GM12878 (cell line): Measurements from ENCODE around the gene SPPL2B. TPM values are rescaled to one million over a fixed set of nuclear protein-coding genes. Genes with fewer than 3 reads are reported as not detected.

Experiments used
- ATAC-seq: fragments of 200-7000 bp; cut with Tn5 transposase; 3 replicates; pipeline ENCODE4 v1.9.1; 2020; ENCODE audit warnings: mild to moderate bottlenecking, moderate library complexity
- BruUV-seq: library from RNA; stranded (reverse); fragments of 400-500 nt; replicated peaks from 2 replicates; lab custom pipeline; 2021; lab: Mats Ljungman, UMichigan
- CTCF ChIA-PET: fragments of 300-600 bp; sonication (Branson Sonifier 250); formaldehyde crosslinking; extraction: SDS; loops from one replicate; lab custom pipeline; 2021; ENCODE audit warnings: inconsistent platforms; lab: Yijun Ruan, JAX
- POLR2A ChIA-PET: fragments of 350-600 bp; formaldehyde crosslinking; extraction: SDS; loops from one replicate; lab custom pipeline; 2021; ENCODE audit warnings: inconsistent platforms; lab: Charles Lee
- RAD21 ChIA-PET: fragments of 300-600 bp; sonication (Branson Sonifier 250); formaldehyde crosslinking; loops from one replicate; lab custom pipeline; 2023; ENCODE audit warnings: antibody characterized with exemption; ENCODE audit not compliant: unreplicated experiment; lab: Charles Lee
- SMC1A ChIA-PET: fragments of 300-600 bp; sonication (Branson Sonifier 250); formaldehyde crosslinking; loops from one replicate; lab custom pipeline; 2023; ENCODE audit not compliant: unreplicated experiment, uncharacterized antibody; lab: Charles Lee
- DNase-seq: peaks from one replicate; pipeline ENCODE4 v3.0.0-alpha.2; 2011; ENCODE audit warnings: low read depth, low spot score
- FAIRE-seq: peaks from 3 replicates; lab custom pipeline; 2011; peaks lifted over from hg19 to GRCh38; lab: Jason Lieb, UNC
- H2AFZ ChIP-seq: 2 replicates; pipeline ENCODE4 v1.6.0; 2011; ENCODE audit warnings: low read depth, low read length, control low read depth; ENCODE audit not compliant: control insufficient read depth
- H3K27ac ChIP-seq: 2 replicates; pipeline ENCODE4 v1.5.1; 2011; ENCODE audit warnings: control low read depth; ENCODE audit not compliant: control insufficient read depth, insufficient read depth
- H3K27me3 ChIP-seq, 2 experiments: replicated peaks in 1 of 2; 2 replicates each; pipeline versions ENCODE4 v1.6.0 to v1.6.1; 2011; ENCODE audit warnings: low read length in 1 of 2; ENCODE audit not compliant: control insufficient read depth in 2 of 2, insufficient read depth in 2 of 2
- H3K36me3 ChIP-seq, 2 experiments: 2 replicates each; pipeline ENCODE4 v1.5.1; 2011; ENCODE audit warnings: low read length in 1 of 2; ENCODE audit not compliant: control insufficient read depth in 2 of 2, insufficient read depth in 2 of 2
- H3K4me1 ChIP-seq: 2 replicates; pipeline ENCODE4 v1.6.1; 2011; ENCODE audit warnings: mild to moderate bottlenecking, low read length, moderate library complexity, mixed read lengths; ENCODE audit not compliant: control insufficient read depth, insufficient read depth
- H3K4me2 ChIP-seq: 2 replicates; pipeline ENCODE4 v1.6.0; 2011; ENCODE audit warnings: control low read depth; ENCODE audit not compliant: control insufficient read depth, insufficient read depth
- H3K4me3 ChIP-seq: fragments of 200-600 bp; sonication (generic); 2 replicates; pipeline ENCODE4 v1.5.1; 2016
- H3K79me2 ChIP-seq: 2 replicates; pipeline ENCODE4 v1.6.0; 2011; ENCODE audit warnings: low read length; ENCODE audit not compliant: control insufficient read depth, insufficient read depth
- H3K9ac ChIP-seq: 2 replicates; pipeline ENCODE4 v1.8.0; 2011; ENCODE audit warnings: low read length, control low read depth, mixed read lengths; ENCODE audit not compliant: control insufficient read depth, insufficient read depth
- H3K9me3 ChIP-seq: replicated peaks from 3 replicates; pipeline ENCODE4 v1.5.1; 2011; ENCODE audit warnings: mild to moderate bottlenecking, low read length; ENCODE audit not compliant: control insufficient read depth, insufficient read depth
- H4K20me1 ChIP-seq: 2 replicates; pipeline ENCODE4 v1.6.0; 2011; ENCODE audit not compliant: control insufficient read depth, insufficient read depth
- BHLHE40 ChIP-seq, 2 experiments: fragments of 450-650 bp in 1 of 2; IDR thresholded peaks; 2 replicates each; pipeline ENCODE4 v1.6.1; 2011 to 2017; ENCODE audit warnings: low read depth in 2 of 2, borderline replicate concordance in 1 of 2, improper control_type of control experiment in 1 of 2, low read length in 1 of 2, mild to moderate bottlenecking in 1 of 2
- BRCA1 ChIP-seq: IDR thresholded peaks from 2 replicates; pipeline ENCODE4 v1.6.1; 2011; ENCODE audit warnings: low read depth, low read length, improper control_type of control experiment
- CEBPB ChIP-seq, 2 experiments: fragments of 150-350 bp in 1 of 2; IDR thresholded peaks; 2 replicates each; pipeline ENCODE4 v1.6.1; 2012 to 2014; ENCODE audit warnings: low read depth in 2 of 2, low read length in 2 of 2, borderline replicate concordance in 1 of 2, inconsistent platforms in 1 of 2
- CHD2 ChIP-seq: IDR thresholded peaks from 2 replicates; pipeline ENCODE4 v1.6.1; 2011; ENCODE audit warnings: low read depth, low read length, improper control_type of control experiment, borderline replicate concordance
- IKZF1 ChIP-seq: fragments of 450-650 bp; conservative IDR thresholded peaks from 2 replicates; pipeline ENCODE4 v1.6.1; 2017; ENCODE audit warnings: antibody characterized with exemption, mild to moderate bottlenecking
- JUND ChIP-seq: IDR thresholded peaks from 2 replicates; pipeline ENCODE4 v1.6.1; 2012; ENCODE audit warnings: low read depth, mild to moderate bottlenecking, low read length, improper control_type of control experiment, moderate library complexity
- KAT2A ChIP-seq: conservative IDR thresholded peaks from 2 replicates; pipeline ENCODE4 v1.6.1; 2011; ENCODE audit warnings: low read depth, low read length; ENCODE audit not compliant: control insufficient read depth
- NFIC ChIP-seq: IDR thresholded peaks from 2 replicates; pipeline ENCODE4 v1.6.1; 2012; ENCODE audit warnings: low read depth, mild to moderate bottlenecking, inconsistent platforms, low read length, moderate library complexity
- NKRF ChIP-seq: fragments of 450-650 bp; conservative IDR thresholded peaks from 2 replicates; pipeline ENCODE4 v1.6.1; 2017; ENCODE audit warnings: mild to moderate bottlenecking, moderate library complexity
- NR2F1 ChIP-seq: fragments of 450-650 bp; conservative IDR thresholded peaks from 2 replicates; pipeline ENCODE4 v1.6.1; 2017; ENCODE audit warnings: mild to moderate bottlenecking
- RB1 ChIP-seq: fragments of 450-650 bp; formaldehyde crosslinking; IDR thresholded peaks from 2 replicates; pipeline ENCODE4 v1.6.1; 2017; ENCODE audit warnings: mild to moderate bottlenecking, borderline replicate concordance
- SMC3 ChIP-seq: IDR thresholded peaks from 2 replicates; pipeline ENCODE4 v1.6.1; 2011; ENCODE audit warnings: low read length, improper control_type of control experiment, borderline replicate concordance
- SP1 ChIP-seq: IDR thresholded peaks from one replicate; pipeline ENCODE4 v1.6.1; 2011; ENCODE audit warnings: low read depth, low read length
- STAT1 ChIP-seq: fragments of 450-650 bp; conservative IDR thresholded peaks from 2 replicates; pipeline ENCODE4 v1.6.1; 2014; ENCODE audit warnings: antibody characterized with exemption, mild to moderate bottlenecking
- ZNF274 ChIP-seq: IDR thresholded peaks from one replicate; pipeline ENCODE4 v1.8.0; 2011; ENCODE audit not compliant: insufficient read length, insufficient read depth
- ZSCAN29 ChIP-seq: fragments of 450-650 bp; IDR thresholded peaks from 2 replicates; pipeline ENCODE4 v1.6.1; 2017; ENCODE audit warnings: mild to moderate bottlenecking, moderate library complexity
- WGBS: methylation state at CpG from one replicate; pipeline ENCODE4 v1.1.6; 2016; ENCODE audit warnings: low lambda C conversion rate; ENCODE audit not compliant: insufficient replicate concordance, insufficient coverage; ENCODE audit errors: missing lambda C conversion rate; 5-methylcytosine and 5-hydroxymethylcytosine counted together
- in situ Hi-C: fragments of 300-500 bp; cut with MboI; formaldehyde crosslinking; loops from 9 replicates; pipeline ENCODE4 v1.14.3; 2018; ENCODE audit warnings: mixed read lengths
- intact Hi-C: fragments of 100-400 bp; cut with micrococcal nuclease; formaldehyde crosslinking; loops from one replicate; pipeline ENCODE4 v1.14.2; 2022; ENCODE audit not compliant: unreplicated experiment
- polyA plus RNA-seq, 11 experiments: library from polyadenylated mRNA; depleted of rRNA in 4 of 11; unstranded in 6 of 11; stranded (reverse) in 5 of 11; fragments of >200 nt; fragmentation: Nextera tagmentation in 4 of 11; fragmentation: Illumina TruSeq in 1 of 11; extraction: Ambion mirVana in 4 of 11; extraction: Trizol in 1 of 11; gene quantifications; 1 replicate in 1 of 11; 2 replicates in 10 of 11; pipeline versions ENCODE4 v1.2.1 to v1.2.3, GENCODE V29; 2011 to 2016; ENCODE audit warnings: inconsistent platforms in 2 of 11, missing spikeins in 2 of 11, low read depth in 1 of 11
- total RNA-seq, 4 experiments: library from RNA; depleted of rRNA in 3 of 4; stranded (reverse); fragments of >200 nt in 3 of 4; fragmentation: Illumina TruSeq in 1 of 4; extraction: Trizol in 1 of 4; gene quantifications; 2 replicates each; pipeline versions ENCODE4 v1.2.1 to v1.2.3, GENCODE V29; 2013 to 2021
- TF ChIP-seq, protein P1 (sequence below): fragments of 450-650 bp; IDR thresholded peaks from 2 replicates; pipeline ENCODE4 v1.6.1; 2016; ENCODE audit warnings: mild to moderate bottlenecking, moderate library complexity, borderline replicate concordance

SPPL2B gene
- total and polyA plus RNA-seq, 10 of the 15 experiments (the other 5 are each of a cell fraction or from before 2014, with no cell fraction given): 0.29 to 56.5 (median 18.3) TPM

- POLR2A ChIA-PET: no interaction called here
- peaks cover 0 to 9% of the 10 kb centered on the region in 2 experiments; a peak in 3 of 4 replicates for H3K36me3 ChIP-seq
- SMC1A ChIA-PET: no interaction called here
- no peak overlapping the region for H3K4me2 ChIP-seq
- in situ Hi-C loops: no loop called here
- WGBS: 93% methylated on average over 31 of the region's 38 CpGs
- no peaks in the 10 kb centered on the region for H4K20me1 ChIP-seq
- no peak overlapping the region for H3K4me3 ChIP-seq
- no peaks in the 10 kb centered on the region for H3K4me1 ChIP-seq
- H3K9ac ChIP-seq: no peak overlapping the region
- no peak overlapping the region for H2AFZ ChIP-seq
- FAIRE-seq (no peak), DNase-seq (no peak), ATAC-seq (no peak)
- peaks cover 4% of the 10 kb centered on the region for H3K79me2 ChIP-seq
- H3K27me3 ChIP-seq: no peaks in the 10 kb centered on the region
- TF ChIP-seq CEBPB (IDR thresholded peaks at IDR 0.05; ENCODE audit: borderline replicate concordance in 1 of 2, low read depth in 2 of 2, low read length in 2 of 2) (no peak), NFIC (no peak), NKRF (no peak), SP1 (no peak), BHLHE40 (IDR thresholded peaks at IDR 0.05; ENCODE audit: borderline replicate concordance in 1 of 2, low read depth in 2 of 2, low read length in 1 of 2) (no peak), STAT1 (no peak), CHD2 (no peak), ZNF274 (no peak), IKZF1 (no peak), BRCA1 (no peak), JUND (no peak), KAT2A (no peak), RB1 (no peak), NR2F1 (no peak), ZSCAN29 (no peak), SMC3 (no peak)
- TF ChIP-seq, protein P1, sequence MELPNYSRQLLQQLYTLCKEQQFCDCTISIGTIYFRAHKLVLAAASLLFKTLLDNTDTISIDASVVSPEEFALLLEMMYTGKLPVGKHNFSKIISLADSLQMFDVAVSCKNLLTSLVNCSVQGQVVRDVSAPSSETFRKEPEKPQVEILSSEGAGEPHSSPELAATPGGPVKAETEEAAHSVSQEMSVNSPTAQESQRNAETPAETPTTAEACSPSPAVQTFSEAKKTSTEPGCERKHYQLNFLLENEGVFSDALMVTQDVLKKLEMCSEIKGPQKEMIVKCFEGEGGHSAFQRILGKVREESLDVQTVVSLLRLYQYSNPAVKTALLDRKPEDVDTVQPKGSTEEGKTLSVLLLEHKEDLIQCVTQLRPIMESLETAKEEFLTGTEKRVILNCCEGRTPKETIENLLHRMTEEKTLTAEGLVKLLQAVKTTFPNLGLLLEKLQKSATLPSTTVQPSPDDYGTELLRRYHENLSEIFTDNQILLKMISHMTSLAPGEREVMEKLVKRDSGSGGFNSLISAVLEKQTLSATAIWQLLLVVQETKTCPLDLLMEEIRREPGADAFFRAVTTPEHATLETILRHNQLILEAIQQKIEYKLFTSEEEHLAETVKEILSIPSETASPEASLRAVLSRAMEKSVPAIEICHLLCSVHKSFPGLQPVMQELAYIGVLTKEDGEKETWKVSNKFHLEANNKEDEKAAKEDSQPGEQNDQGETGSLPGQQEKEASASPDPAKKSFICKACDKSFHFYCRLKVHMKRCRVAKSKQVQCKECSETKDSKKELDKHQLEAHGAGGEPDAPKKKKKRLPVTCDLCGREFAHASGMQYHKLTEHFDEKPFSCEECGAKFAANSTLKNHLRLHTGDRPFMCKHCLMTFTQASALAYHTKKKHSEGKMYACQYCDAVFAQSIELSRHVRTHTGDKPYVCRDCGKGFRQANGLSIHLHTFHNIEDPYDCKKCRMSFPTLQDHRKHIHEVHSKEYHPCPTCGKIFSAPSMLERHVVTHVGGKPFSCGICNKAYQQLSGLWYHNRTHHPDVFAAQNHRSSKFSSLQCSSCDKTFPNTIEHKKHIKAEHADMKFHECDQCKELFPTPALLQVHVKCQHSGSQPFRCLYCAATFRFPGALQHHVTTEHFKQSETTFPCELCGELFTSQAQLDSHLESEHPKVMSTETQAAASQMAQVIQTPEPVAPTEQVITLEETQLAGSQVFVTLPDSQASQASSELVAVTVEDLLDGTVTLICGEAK: no peak
- H3K27ac ChIP-seq: no peak overlapping the region
- no TSS peak for BruUV-seq
- RAD21 ChIA-PET: no interaction called here
- intact Hi-C loops: no loop called here
- H3K9me3 ChIP-seq: no peaks in the 10 kb centered on the region
- CTCF ChIA-PET: no interaction called here
These were observed 12.2 kb downstream of the SPPL2B start for GRCh38 chr19:2340496-2341243.
